BJ (cell line): ENCODE results near the gene KANK3. TPM values are rescaled to one million over a fixed set of nuclear protein-coding genes. Genes with fewer than 3 reads are reported as not detected.
A peak's percentile ranks its signal among the peaks of the same experiment; 100 is the strongest.

Experiments
- CTCF ChIA-PET: fragments of 350-600 bp; formaldehyde crosslinking; extraction: SDS; loops from one replicate; lab custom pipeline; 2021; ENCODE audit warnings: antibody characterized with exemption, inconsistent platforms; lab: Yijun Ruan, JAX
- POLR2A ChIA-PET: fragments of 300-600 bp; sonication (Branson Sonifier 250); formaldehyde crosslinking; extraction: SDS; loops from one replicate; lab custom pipeline; 2021; ENCODE audit warnings: antibody characterized with exemption; lab: Charles Lee
- DNase-seq: peaks from one replicate; pipeline ENCODE4 v3.0.0-alpha.2; 2011; ENCODE audit warnings: low read depth
- H3K27me3 ChIP-seq: 2 replicates; pipeline ENCODE4 v1.6.0; 2011; ENCODE audit warnings: low read length; ENCODE audit not compliant: control insufficient read depth, insufficient read depth
- H3K36me3 ChIP-seq: 2 replicates; pipeline ENCODE4 v1.5.1; 2011; ENCODE audit warnings: low read length; ENCODE audit not compliant: control insufficient read depth, insufficient read depth
- H3K4me3 ChIP-seq: 2 replicates; pipeline ENCODE4 v1.5.1; 2011; ENCODE audit warnings: low read depth, mild to moderate bottlenecking, control low read depth, low read length
- CTCF ChIP-seq: IDR thresholded peaks from 2 replicates; pipeline ENCODE4 v1.5.1; 2011; ENCODE audit warnings: low read depth, mild to moderate bottlenecking, control low read depth, inconsistent platforms, low read length, moderate library complexity; ENCODE audit not compliant: insufficient read depth
- polyA plus RNA-seq: library from polyadenylated mRNA; depleted of rRNA; stranded (reverse); fragments of >200 nt; gene quantifications from 2 replicates; pipeline ENCODE4 v1.2.3, GENCODE V29; 2011

Gene KANK3
- polyA plus RNA-seq, 1 experiment = 0.02 TPM

GRCh38 chr19:8363803-8364771 lies 21.0 kb upstream of the KANK3 start, which contains the start of gene ANGPTL4:
ANGPTL4 (plus strand) TSS chr19:8364155; CDS start chr19:8364322, 167 bp downstream.
- POLR2A ChIA-PET = no interaction called here
- CTCF ChIA-PET = interaction anchor here (1.4 to 4.6 kb wide), 3 partner anchors 11 to 214 kb away, joined by 4 to 32 read pairs (median 5); partner anchors contain the start of gene MYO1F
- Histone ChIP-seq H3K36me3 (peaks cover 3% of the 10 kb centered on the region; the same call in 1 of the 2 replicates), H3K4me3 (peak within 1 kb of the TSS; percentile 64), H3K27me3 (no peaks in the 10 kb centered on the region)
- no peak for DNase-seq
- TF ChIP-seq CTCF = peak; percentile 54

GRCh38 chr19:8361921-8362793 lies 19.1 kb upstream of the KANK3 start:
- TF ChIP-seq CTCF = no peak
- no peaks in the 10 kb centered on the region for H3K27me3 ChIP-seq
- CTCF ChIA-PET = interaction anchor here (0.7 to 4.6 kb wide), 5 partner anchors 9 to 153 kb away, joined by 3 to 32 read pairs (median 3); partner anchors contain the start of gene MARCHF2
- no peak overlapping the region for H3K4me3 ChIP-seq
- no peaks in the 10 kb centered on the region for H3K36me3 ChIP-seq
- peak; percentile 86 for DNase-seq
- POLR2A ChIA-PET = no interaction called here

GRCh38 chr19:8360196-8360595 lies 17.1 kb upstream of the KANK3 start:
- TF ChIP-seq CTCF = no peak
- Histone ChIP-seq H3K36me3 (no peaks in the 10 kb centered on the region), H3K27me3 (no peaks in the 10 kb centered on the region), H3K4me3 (no peak overlapping the region)
- no peak for DNase-seq
- ChIA-PET POLR2A (no interaction called here), CTCF (interaction anchor here (1.0 kb wide), 1 partner anchor 10 kb away, joined by 3 read pairs; no protein-coding TSS in a partner anchor)

GRCh38 chr19:8358948-8359347 lies 15.9 kb upstream of the KANK3 start:
- no peak for DNase-seq
- ChIA-PET CTCF (interaction anchor here (1.1 kb wide), 1 partner anchor 36 kb away, joined by 4 read pairs; no protein-coding TSS in a partner anchor), POLR2A (no interaction called here)
- Histone ChIP-seq H3K27me3 (no peaks in the 10 kb centered on the region), H3K36me3 (no peaks in the 10 kb centered on the region), H3K4me3 (no peak overlapping the region)
- no peak for TF ChIP-seq CTCF
